B cell (primary cell): ENCODE measurements around the gene KCNJ13. TPM values are rescaled to one million over a fixed set of nuclear protein-coding genes. Genes with fewer than 3 reads are reported as not detected.

Experiments used
- ATAC-seq: fragments of 200-7000 bp; cut with Tn5 transposase; one replicate; pipeline ENCODE4 v1.10.0; 2021; ENCODE audit warnings: low read depth, mild to moderate bottlenecking, moderate number of reproducible peaks, moderate library complexity
- CTCF ChIA-PET: fragments of 350-600 bp; sonication (Branson Sonifier 250); formaldehyde crosslinking; loops from one replicate; lab custom pipeline; 2021; ENCODE audit warnings: antibody characterized with exemption, inconsistent platforms; lab: Charles Lee
- POLR2A ChIA-PET: fragments of 350-600 bp; sonication (Branson Sonifier 250); formaldehyde crosslinking; loops from one replicate; lab custom pipeline; 2021; ENCODE audit warnings: antibody characterized with exemption; lab: Charles Lee
- DNase-seq: peaks from one replicate; pipeline ENCODE4 v3.0.0; 2013
- H2AFZ ChIP-seq: 2 replicates; pipeline ENCODE4 v1.6.1; 2012; ENCODE audit warnings: mild to moderate bottlenecking, low read depth, low read length; ENCODE audit not compliant: insufficient read depth, poor library complexity, severe bottlenecking
- H3K27ac ChIP-seq, 2 donors: 1 replicate in 1 of 2; 2 replicates in 1 of 2; pipeline ENCODE4 v1.5.1; 2012 to 2013; ENCODE audit warnings: low read length in 2 of 2, mild to moderate bottlenecking in 2 of 2, moderate library complexity in 1 of 2
- H3K27me3 ChIP-seq, 4 experiments: fragments of 200-600 bp in 1 of 4; sonication (generic) in 1 of 4; replicated peaks in 1 of 4; 1 replicate in 2 of 4; 2 replicates in 2 of 4; pipeline versions ENCODE4 v1.6.1 to v1.7.0; 2013 to 2016; ENCODE audit warnings: low read length in 3 of 4, mild to moderate bottlenecking in 2 of 4, mixed read lengths in 1 of 4, moderate library complexity in 1 of 4; ENCODE audit not compliant: insufficient read depth in 4 of 4, control insufficient read depth in 3 of 4; ENCODE audit errors: control extremely low read depth in 1 of 4
- H3K36me3 ChIP-seq, 2 experiments: replicated peaks in 1 of 2; 1 replicate in 1 of 2; 2 replicates in 1 of 2; pipeline versions ENCODE4 v1.6.1 to v1.7.1; 2013; ENCODE audit warnings: low read length in 1 of 2; ENCODE audit not compliant: insufficient read depth in 2 of 2, control insufficient read depth in 1 of 2; ENCODE audit errors: control extremely low read depth in 1 of 2, extremely low read depth in 1 of 2
- H3K4me1 ChIP-seq, 2 donors: fragments of 200-600 bp in 1 of 2; sonication (generic) in 1 of 2; 1 replicate in 1 of 2; 2 replicates in 1 of 2; pipeline versions ENCODE4 v1.5.1 to v1.6.1; 2013 to 2017; ENCODE audit warnings: low read length in 2 of 2; ENCODE audit not compliant: control insufficient read depth in 2 of 2, insufficient read depth in 2 of 2
- H3K4me2 ChIP-seq: replicated peaks from 2 replicates; pipeline ENCODE3; 2012; ENCODE audit warnings: mild to moderate bottlenecking, low read depth, low read length; ENCODE audit not compliant: poor library complexity, severe bottlenecking
- H3K4me3 ChIP-seq, 5 experiments: fragments of 200-600 bp in 1 of 5; sonication (generic) in 1 of 5; 1 replicate in 3 of 5; 2 replicates in 2 of 5; pipeline versions ENCODE4 v1.5.1 to v1.7.0; 2011 to 2016; ENCODE audit warnings: low read length in 4 of 5, mild to moderate bottlenecking in 4 of 5, low read depth in 2 of 5, control low read depth in 1 of 5, moderate library complexity in 1 of 5; ENCODE audit not compliant: insufficient read depth in 1 of 5; ENCODE audit errors: control extremely low read depth in 1 of 5, extremely low read depth in 1 of 5
- H3K79me2 ChIP-seq: fragments of 200-600 bp; sonication (generic); one replicate; pipeline ENCODE4 v1.6.0; 2016; ENCODE audit warnings: low read length; ENCODE audit not compliant: control insufficient read depth, insufficient read depth
- H3K9ac ChIP-seq: fragments of 200-600 bp; sonication (generic); 2 replicates; pipeline ENCODE4 v1.6.1; 2017; ENCODE audit warnings: mild to moderate bottlenecking, low read length, moderate library complexity
- H3K9me3 ChIP-seq, 3 donors: one replicate each; pipeline versions ENCODE4 v1.6.1 to v1.7.1; 2013; ENCODE audit warnings: low read length in 2 of 3; ENCODE audit not compliant: control insufficient read depth in 2 of 3, insufficient read depth in 1 of 3; ENCODE audit errors: control extremely low read depth in 1 of 3
- H4K20me1 ChIP-seq: 2 replicates; pipeline ENCODE4 v1.6.0; 2012; ENCODE audit warnings: mild to moderate bottlenecking, low read length; ENCODE audit not compliant: insufficient read depth, control insufficient read depth, poor library complexity, severe bottlenecking
- H3K27ac Mint-ChIP-seq: one replicate; pipeline ENCODE4 v1.8.0; 2021; ENCODE audit warnings: mixed read lengths
- H3K27me3 Mint-ChIP-seq: one replicate; pipeline ENCODE4 v1.8.0; 2021; ENCODE audit warnings: mixed read lengths
- H3K4me1 Mint-ChIP-seq: one replicate; pipeline ENCODE4 v1.8.0; 2021; ENCODE audit warnings: mixed read lengths
- H3K4me3 Mint-ChIP-seq: one replicate; pipeline ENCODE4 v1.8.0; 2021; ENCODE audit warnings: mixed read lengths
- H3K9me3 Mint-ChIP-seq: one replicate; pipeline ENCODE4 v1.8.0; 2022; ENCODE audit warnings: mixed read lengths; ENCODE audit not compliant: insufficient read depth
- EZH2 ChIP-seq: IDR thresholded peaks from 2 replicates; pipeline ENCODE4 v1.6.1; 2012; ENCODE audit warnings: borderline replicate concordance, low read depth, mild to moderate bottlenecking, moderate library complexity, low read length; ENCODE audit not compliant: insufficient read depth, poor library complexity, severe bottlenecking
- WGBS: methylation state at CpG from one replicate; pipeline ENCODE4 v1.1.5; 2013; ENCODE audit warnings: missing lambda C conversion rate; ENCODE audit not compliant: insufficient coverage; 5-methylcytosine and 5-hydroxymethylcytosine counted together
- intact Hi-C: fragments of 100-400 bp; cut with micrococcal nuclease; formaldehyde crosslinking; loops from one replicate; pipeline ENCODE4 v1.10.0; 2022
- polyA plus RNA-seq: library from polyadenylated mRNA; depleted of rRNA; stranded (reverse); fragments of >200 nt; gene quantifications from 2 replicates; pipeline ENCODE4 v1.2.3, GENCODE V29; 2012
- total RNA-seq, 2 donors: library from RNA; stranded (reverse); fragments of 120-200 nt in 1 of 2; gene quantifications; 1 replicate in 1 of 2; 2 replicates in 1 of 2; pipeline versions ENCODE4 v1.2.3 to v1.2.4, GENCODE V29; 2013 to 2022
- TF ChIP-seq, protein P1 (sequence below): fragments of 200-600 bp; IDR thresholded peaks from one replicate; pipeline ENCODE4 v1.8.0; 2022; ENCODE audit warnings: antibody characterized with exemption, mild to moderate bottlenecking

The KCNJ13 gene
- total and polyA plus RNA-seq, 2 donors (not counting 1 experiment from before 2014, with no cell fraction given), result not detected

- Histone ChIP-seq H3K4me2 (no peak overlapping the region), H2AFZ (no peak overlapping the region), H3K27me3 (no peaks in the 10 kb centered on the region), H3K9me3 (no peaks in the 10 kb centered on the region), H3K4me1 (no peaks in the 10 kb centered on the region), H3K9ac (no peak overlapping the region), H3K27ac (no peak overlapping the region), H3K36me3 (peaks cover 4 to 16% of the 10 kb centered on the region in 2 experiments), H3K4me3 (no peak overlapping the region), H3K79me2 (no peaks in the 10 kb centered on the region), H4K20me1 (no peaks in the 10 kb centered on the region)
- intact Hi-C loops, result no loop called here
- Mint-ChIP-seq H3K4me3 (no peak overlapping the region), H3K4me1 (peaks cover 2% of the 10 kb centered on the region), H3K27me3 (no peaks in the 10 kb centered on the region), H3K9me3 (no peaks in the 10 kb centered on the region), H3K27ac (no peak overlapping the region)
- ChIA-PET CTCF (no interaction called here), POLR2A (no interaction called here)
- DNase-seq (no peak), ATAC-seq (no peak)
- no peak for TF ChIP-seq EZH2
- TF ChIP-seq, protein P1, sequence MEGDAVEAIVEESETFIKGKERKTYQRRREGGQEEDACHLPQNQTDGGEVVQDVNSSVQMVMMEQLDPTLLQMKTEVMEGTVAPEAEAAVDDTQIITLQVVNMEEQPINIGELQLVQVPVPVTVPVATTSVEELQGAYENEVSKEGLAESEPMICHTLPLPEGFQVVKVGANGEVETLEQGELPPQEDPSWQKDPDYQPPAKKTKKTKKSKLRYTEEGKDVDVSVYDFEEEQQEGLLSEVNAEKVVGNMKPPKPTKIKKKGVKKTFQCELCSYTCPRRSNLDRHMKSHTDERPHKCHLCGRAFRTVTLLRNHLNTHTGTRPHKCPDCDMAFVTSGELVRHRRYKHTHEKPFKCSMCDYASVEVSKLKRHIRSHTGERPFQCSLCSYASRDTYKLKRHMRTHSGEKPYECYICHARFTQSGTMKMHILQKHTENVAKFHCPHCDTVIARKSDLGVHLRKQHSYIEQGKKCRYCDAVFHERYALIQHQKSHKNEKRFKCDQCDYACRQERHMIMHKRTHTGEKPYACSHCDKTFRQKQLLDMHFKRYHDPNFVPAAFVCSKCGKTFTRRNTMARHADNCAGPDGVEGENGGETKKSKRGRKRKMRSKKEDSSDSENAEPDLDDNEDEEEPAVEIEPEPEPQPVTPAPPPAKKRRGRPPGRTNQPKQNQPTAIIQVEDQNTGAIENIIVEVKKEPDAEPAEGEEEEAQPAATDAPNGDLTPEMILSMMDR, result no peak
- WGBS, result 32% methylated on average over 3 of the region's 4 CpGs
Measured at GRCh38 chr2:232741294-232741693, 35.1 kb downstream of the KCNJ13 start.

- intact Hi-C loops, result no loop called here
- Histone ChIP-seq H3K4me1 (no peaks in the 10 kb centered on the region), H3K27ac (no peak overlapping the region), H4K20me1 (peaks cover 24% of the 10 kb centered on the region), H3K36me3 (peaks cover 5 to 49% of the 10 kb centered on the region in 2 experiments), H3K27me3 (no peaks in the 10 kb centered on the region), H3K9ac (no peak overlapping the region), H3K4me3 (no peak overlapping the region), H2AFZ (no peak overlapping the region), H3K4me2 (no peak overlapping the region), H3K79me2 (peaks cover 31% of the 10 kb centered on the region), H3K9me3 (no peaks in the 10 kb centered on the region)
- no CpG with 5 or more reads among the region's 2 CpGs for WGBS
- POLR2A ChIA-PET, result no interaction called here
- no peak for TF ChIP-seq EZH2
- TF ChIP-seq, protein P1, result no peak
- CTCF ChIA-PET, result no interaction called here
- ATAC-seq (no peak), DNase-seq (no peak)
- Mint-ChIP-seq H3K27ac (no peak overlapping the region), H3K27me3 (no peaks in the 10 kb centered on the region), H3K9me3 (no peaks in the 10 kb centered on the region), H3K4me1 (no peaks in the 10 kb centered on the region), H3K4me3 (no peak overlapping the region)
Measured at GRCh38 chr2:232731470-232731869, 44.9 kb downstream of the KCNJ13 start.
